SK-N-SH (cell line): ENCODE data around the gene TM7SF2. TPM values are rescaled to one million over a fixed set of nuclear protein-coding genes. Genes with fewer than 3 reads are reported as not detected.

ENCODE experiments used
- CTCF ChIA-PET: fragments of 300-600, 350-600 bp; formaldehyde crosslinking; extraction: SDS; loops from one replicate; lab custom pipeline; 2021; lab: Yijun Ruan, JAX
- POLR2A ChIA-PET: fragments of 350-600 bp; sonication (Branson Sonifier 250); formaldehyde crosslinking; extraction: SDS; loops from one replicate; lab custom pipeline; 2020; ENCODE audit warnings: antibody characterized with exemption, inconsistent platforms; lab: Yijun Ruan, JAX
- DNase-seq: peaks from one replicate; pipeline ENCODE4 v3.0.0; 2012
- H2AFZ ChIP-seq: fragments of 200-600 bp; sonication (generic); 2 replicates; pipeline ENCODE4 v1.8.1; 2016; ENCODE audit warnings: antibody characterized with exemption, mild to moderate bottlenecking, low read depth
- H3F3A ChIP-seq: fragments of 200-600 bp; sonication (generic); replicated peaks from 2 replicates; pipeline ENCODE3; 2016; ENCODE audit warnings: antibody characterized with exemption, mild to moderate bottlenecking; ENCODE audit not compliant: insufficient read depth
- H3K27ac ChIP-seq, 2 experiments: fragments of 200-500 bp in 1 of 2; fragments of 200-600 bp in 1 of 2; sonication (Bioruptor generic) in 1 of 2; sonication (generic), shearing (Covaris generic) in 1 of 2; 2 replicates each; pipeline versions ENCODE4 v1.5.1 to v1.6.1; 2014 to 2016; ENCODE audit warnings: low read depth in 2 of 2, inconsistent platforms in 1 of 2, low read length in 1 of 2, mild to moderate bottlenecking in 1 of 2, mixed read lengths in 1 of 2
- H3K27me3 ChIP-seq: fragments of 200-600 bp; sonication (generic), shearing (Covaris generic); 2 replicates; pipeline ENCODE4 v1.6.1; 2016; ENCODE audit warnings: mixed run types; ENCODE audit not compliant: insufficient read depth
- H3K36me3 ChIP-seq, 2 experiments: fragments of 200-500 bp in 1 of 2; fragments of 200-600 bp in 1 of 2; sonication (Bioruptor generic) in 1 of 2; sonication (generic) in 1 of 2; replicated peaks in 1 of 2; 2 replicates each; pipeline versions ENCODE3 to v1.5.1; 2014 to 2016; ENCODE audit warnings: low read length in 1 of 2, mild to moderate bottlenecking in 1 of 2; ENCODE audit not compliant: insufficient read depth in 2 of 2, control insufficient read depth in 1 of 2
- H3K4me1 ChIP-seq, 2 experiments: fragments of 200-500 bp in 1 of 2; fragments of 200-600 bp in 1 of 2; sonication (Bioruptor generic) in 1 of 2; sonication (generic), shearing (Covaris generic) in 1 of 2; 2 replicates each; pipeline versions ENCODE4 v1.5.1 to v1.6.1; 2014 to 2016; ENCODE audit warnings: low read depth in 1 of 2, low read length in 1 of 2, mixed run types in 1 of 2; ENCODE audit not compliant: insufficient read depth in 2 of 2, control insufficient read depth in 1 of 2
- H3K4me2 ChIP-seq: fragments of 200-600 bp; sonication (generic), shearing (Covaris generic); 2 replicates; pipeline ENCODE4 v1.6.1; 2017; ENCODE audit warnings: mixed run types
- H3K4me3 ChIP-seq, 2 experiments: fragments of 200-500 bp in 1 of 2; fragments of 200-600 bp in 1 of 2; sonication (Bioruptor generic) in 1 of 2; sonication (generic), shearing (Covaris generic) in 1 of 2; 2 replicates each; pipeline versions ENCODE4 v1.5.1 to v1.8.1; 2014 to 2016; ENCODE audit warnings: low read depth in 2 of 2, inconsistent platforms in 1 of 2, low read length in 1 of 2, mild to moderate bottlenecking in 1 of 2, mixed read lengths in 1 of 2, moderate library complexity in 1 of 2
- H3K79me2 ChIP-seq: fragments of 200-600 bp; sonication (generic); 2 replicates; pipeline ENCODE4 v1.8.1; 2017; ENCODE audit warnings: mild to moderate bottlenecking; ENCODE audit not compliant: insufficient read depth
- H3K9ac ChIP-seq: fragments of 200-600 bp; sonication (generic); 2 replicates; pipeline ENCODE4 v1.6.1; 2017; ENCODE audit warnings: mixed run types
- H3K9me2 ChIP-seq: fragments of 200-600 bp; sonication (generic); 2 replicates; pipeline ENCODE4 v1.6.1; 2017; ENCODE audit warnings: mixed run types
- H3K9me3 ChIP-seq: fragments of 200-600 bp; sonication (generic); 2 replicates; pipeline ENCODE4 v1.6.1; 2017; ENCODE audit warnings: mixed run types, mild to moderate bottlenecking, moderate library complexity
- H4K20me1 ChIP-seq: fragments of 200-600 bp; sonication (generic); 2 replicates; pipeline ENCODE4 v1.6.1; 2017; ENCODE audit warnings: mild to moderate bottlenecking, mixed run types; ENCODE audit not compliant: insufficient read depth
- CHD2 ChIP-seq: fragments of 150-350 bp; IDR thresholded peaks from 2 replicates; pipeline ENCODE4 v1.6.1; 2018; ENCODE audit warnings: low read length; ENCODE audit not compliant: partially characterized antibody
- EZH2phosphoT487 ChIP-seq: fragments of 200-600 bp; sonication (generic); IDR thresholded peaks from 2 replicates; pipeline ENCODE4 v1.6.1; 2017; ENCODE audit warnings: low read depth, mixed run types, mild to moderate bottlenecking, antibody characterized with exemption, moderate library complexity, borderline replicate concordance
- FOSL2 ChIP-seq: IDR thresholded peaks from 2 replicates; pipeline ENCODE4 v1.4.0; 2012; ENCODE audit warnings: low read depth, mild to moderate bottlenecking, moderate library complexity, borderline replicate concordance
- FOXM1 ChIP-seq: IDR thresholded peaks from 2 replicates; pipeline ENCODE4 v1.4.0; 2012; ENCODE audit warnings: low read depth, mild to moderate bottlenecking
- GATA2 ChIP-seq: sonication (generic); formaldehyde crosslinking; IDR thresholded peaks from 2 replicates; pipeline ENCODE4 v1.5.0; 2020; ENCODE audit warnings: mild to moderate bottlenecking, missing genetic modification reagents
- IRF3 ChIP-seq: fragments of 150-350 bp; IDR thresholded peaks from 2 replicates; pipeline ENCODE4 v1.6.1; 2016; ENCODE audit warnings: mild to moderate bottlenecking, low read depth, low read length
- JUND ChIP-seq: IDR thresholded peaks from 2 replicates; pipeline ENCODE4 v1.4.0; 2012
- MAX ChIP-seq: IDR thresholded peaks from 2 replicates; pipeline ENCODE4 v1.4.0; 2012; ENCODE audit warnings: low read depth
- NFIC ChIP-seq: IDR thresholded peaks from 2 replicates; pipeline ENCODE4 v1.4.0; 2012; ENCODE audit warnings: borderline replicate concordance
- POLR2AphosphoS5 ChIP-seq: IDR thresholded peaks from 2 replicates; pipeline ENCODE4 v1.6.1; 2012; ENCODE audit warnings: low read depth, low read length
- REST ChIP-seq: IDR thresholded peaks from 2 replicates; pipeline ENCODE4 v1.6.1; 2012; ENCODE audit warnings: mild to moderate bottlenecking, low read depth, low read length, moderate library complexity
- RFX5 ChIP-seq: IDR thresholded peaks from 2 replicates; pipeline ENCODE4 v1.6.1; 2012; ENCODE audit warnings: mild to moderate bottlenecking, improper control_type of control experiment, low read length
- SIN3A ChIP-seq: IDR thresholded peaks from 2 replicates; pipeline ENCODE4 v1.6.1; 2012; ENCODE audit warnings: low read depth, mild to moderate bottlenecking, low read length, moderate library complexity, borderline replicate concordance
- TCF12 ChIP-seq: IDR thresholded peaks from 2 replicates; pipeline ENCODE4 v1.4.0; 2012
- USF1 ChIP-seq: IDR thresholded peaks from 2 replicates; pipeline ENCODE4 v1.4.0; 2012; ENCODE audit warnings: low read depth, borderline replicate concordance
- USF2 ChIP-seq: fragments of 150-350 bp; IDR thresholded peaks from 2 replicates; pipeline ENCODE4 v1.6.1; 2017; ENCODE audit warnings: antibody characterized with exemption, low read length, low read depth, borderline replicate concordance
- YY1 ChIP-seq: IDR thresholded peaks from 2 replicates; pipeline ENCODE4 v1.4.0; 2012; ENCODE audit warnings: low read depth, mild to moderate bottlenecking
- WGBS: methylation state at CpG from one replicate; pipeline ENCODE4 v1.1.6; 2017; ENCODE audit warnings: low lambda C conversion rate; 5-methylcytosine and 5-hydroxymethylcytosine counted together
- polyA plus RNA-seq, 3 experiments: library from polyadenylated mRNA; depleted of rRNA; stranded (reverse); fragments of >200 nt; gene quantifications; 2 replicates each; pipeline ENCODE4 v1.2.3, GENCODE V29; 2012

Gene TM7SF2
- polyA plus RNA-seq, 1 of the 3 experiments (the other 2 are of a cell fraction): 87.8 TPM

GRCh38 chr11:65113839-65114238 lies 2.2 kb downstream of the TM7SF2 start:
- H3K4me3 ChIP-seq: peak overlapping the region in 1 of 2 experiments; percentile 83; a peak in 1 of 4 replicates
- H3K27ac ChIP-seq: peak overlapping the region in 1 of 2 experiments; percentile 89; a peak in 2 of 4 replicates
- no peaks in the 10 kb centered on the region for H3K9me2 ChIP-seq
- peaks cover 20% of the 10 kb centered on the region for H3K79me2 ChIP-seq
- no peak for TF ChIP-seq REST
- TF ChIP-seq NFIC: no peak
- no peak for TF ChIP-seq EZH2phosphoT487
- TF ChIP-seq IRF3: no peak
- TF ChIP-seq RFX5: no peak
- TF ChIP-seq USF1: no peak
- no peak for TF ChIP-seq FOSL2
- no peak for TF ChIP-seq JUND
- no peak for TF ChIP-seq FOXM1
- no peak for TF ChIP-seq GATA2 (CRISPR knock-in tag)
- no peak for TF ChIP-seq MAX
- TF ChIP-seq SIN3A: no peak
- TF ChIP-seq TCF12: no peak
- TF ChIP-seq YY1: no peak
- no peak for TF ChIP-seq POLR2AphosphoS5
- TF ChIP-seq USF2: no peak
- TF ChIP-seq CHD2: no peak
- TF ChIP-seq, all 33 proteins: peak for 0
- no peak for DNase-seq
- H3K36me3 ChIP-seq: peaks cover 17 to 25% of the 10 kb centered on the region in 2 experiments
- H3K9ac ChIP-seq: no peak overlapping the region
- no peak overlapping the region for H2AFZ ChIP-seq
- ChIA-PET POLR2A (interaction anchor here (1.9 to 2.9 kb wide), 2 partner anchors 8 to 21 kb away, joined by 5 to 22 read pairs; partner anchors contain the start of genes FAU, MRPL49 and SYVN1), CTCF (interaction anchor here (0.7 to 6.1 kb wide), 13 partner anchors 7 to 801 kb away, joined by 3 to 150 read pairs (median 4); partner anchors contain the start of genes ARL2, CAPN1, FAU and MRPL49)
- no peaks in the 10 kb centered on the region for H3K9me3 ChIP-seq
- peaks cover 14 to 54% of the 10 kb centered on the region in 2 experiments; a peak in 3 of 4 replicates for H3K4me1 ChIP-seq
- WGBS: 99% methylated on average over 6 of the region's 6 CpGs
- H3K4me2 ChIP-seq: no peak overlapping the region
- peaks cover 6% of the 10 kb centered on the region; the same call in 1 of the 2 replicates for H4K20me1 ChIP-seq
- peaks cover 24% of the 10 kb centered on the region for H3F3A ChIP-seq
- no peaks in the 10 kb centered on the region for H3K27me3 ChIP-seq
